HepG2 (cell line): ENCODE data around the gene MAP1LC3B. TPM values are rescaled to one million over a fixed set of nuclear protein-coding genes. Genes with fewer than 3 reads are reported as not detected.

ENCODE experiments used
- ATAC-seq: fragments of 200-7000 bp; cut with Tn5 transposase; 3 replicates; pipeline ENCODE4 v1.9.1; 2020; ENCODE audit warnings: mild to moderate bottlenecking, moderate library complexity
- BruUV-seq: library from RNA; stranded (reverse); fragments of 400-500 nt; replicated peaks from 2 replicates; lab custom pipeline; 2021; lab: Mats Ljungman, UMichigan
- CTCF ChIA-PET: fragments of 300-600 bp; formaldehyde crosslinking; extraction: SDS; loops from one replicate; lab custom pipeline; 2021; ENCODE audit warnings: low total read pairs, inconsistent platforms, low intra/inter-chr PET ratio; lab: Yijun Ruan, JAX
- POLR2A ChIA-PET: fragments of 350-600 bp; sonication (Branson Sonifier 250); formaldehyde crosslinking; loops from one replicate; lab custom pipeline; 2020; ENCODE audit warnings: antibody characterized with exemption, inconsistent platforms; lab: Yijun Ruan, JAX
- DNase-seq: peaks from one replicate; pipeline ENCODE4 v3.0.0-alpha.2; 2015; ENCODE audit warnings: low spot score
- FAIRE-seq: peaks from 3 replicates; lab custom pipeline; 2011; peaks lifted over from hg19 to GRCh38; lab: Jason Lieb, UNC
- H2AFZ ChIP-seq: one replicate; pipeline ENCODE4 v1.6.1; 2011; ENCODE audit warnings: low read length, inconsistent platforms
- H3K27ac ChIP-seq: fragments of 300-600 bp; 3 replicates; pipeline ENCODE4 v1.8.0; 2011; ENCODE audit warnings: mixed run types, mild to moderate bottlenecking, mixed read lengths, low read length, inconsistent platforms; ENCODE audit not compliant: insufficient read depth; ENCODE audit errors: extremely low read length
- H3K27me3 ChIP-seq, 2 experiments: fragments of 200-600 bp in 1 of 2; 2 replicates in 1 of 2; 3 replicates in 1 of 2; pipeline versions ENCODE4 v1.6.0 to v1.8.0; 2011; ENCODE audit warnings: low read length in 2 of 2, mild to moderate bottlenecking in 2 of 2, moderate library complexity in 2 of 2, inconsistent platforms in 1 of 2; ENCODE audit not compliant: insufficient read depth in 2 of 2, control insufficient read depth in 1 of 2
- H3K36me3 ChIP-seq, 2 experiments: fragments of 200-600 bp in 1 of 2; replicated peaks in 1 of 2; 2 replicates in 1 of 2; 3 replicates in 1 of 2; pipeline versions ENCODE4 v1.5.1 to v1.8.0; 2011; ENCODE audit warnings: low read length in 2 of 2, inconsistent platforms in 1 of 2; ENCODE audit not compliant: insufficient read depth in 2 of 2, control insufficient read depth in 1 of 2
- H3K4me1 ChIP-seq: 2 replicates; pipeline ENCODE4 v1.5.1; 2012; ENCODE audit warnings: low read length, inconsistent platforms; ENCODE audit not compliant: insufficient read depth
- H3K4me2 ChIP-seq: 2 replicates; pipeline ENCODE4 v1.6.0; 2011; ENCODE audit warnings: low read depth, low read length, inconsistent platforms
- H3K4me3 ChIP-seq, 3 experiments: fragments of 200-600 bp in 1 of 3; sonication (generic), shearing (Covaris generic) in 1 of 3; replicated peaks in 1 of 3; 2 replicates each; pipeline ENCODE4 v1.5.1; 2011 to 2016; ENCODE audit warnings: low read length in 3 of 3, inconsistent platforms in 2 of 3, low read depth in 2 of 3, mild to moderate bottlenecking in 2 of 3, control low read depth in 1 of 3, mixed read lengths in 1 of 3; ENCODE audit not compliant: insufficient read depth in 1 of 3
- H3K79me2 ChIP-seq: one replicate; pipeline ENCODE4 v1.6.1; 2011; ENCODE audit warnings: low read length, inconsistent platforms; ENCODE audit not compliant: insufficient read depth
- H3K9ac ChIP-seq: 2 replicates; pipeline ENCODE4 v1.6.0; 2011; ENCODE audit warnings: mild to moderate bottlenecking, low read depth, low read length, inconsistent platforms; ENCODE audit not compliant: insufficient read depth
- H3K9me3 ChIP-seq: 2 replicates; pipeline ENCODE4 v1.5.1; 2012; ENCODE audit warnings: mild to moderate bottlenecking, low read length
- H4K20me1 ChIP-seq: 2 replicates; pipeline ENCODE4 v1.6.0; 2011; ENCODE audit warnings: inconsistent platforms, mild to moderate bottlenecking, low read length, moderate library complexity; ENCODE audit not compliant: insufficient read depth
- BCL6 ChIP-seq: IDR thresholded peaks from 2 replicates; pipeline ENCODE4 v1.6.1; 2016; ENCODE audit warnings: missing genetic modification reagents, missing compliant biosample characterization
- BHLHE40 ChIP-seq: IDR thresholded peaks from 2 replicates; pipeline ENCODE4 v1.6.1; 2011; ENCODE audit warnings: low read length, improper control_type of control experiment
- CC2D1A ChIP-seq: sonication (generic); formaldehyde crosslinking; IDR thresholded peaks from 2 replicates; pipeline ENCODE4 v1.8.1; 2023; ENCODE audit warnings: mild to moderate bottlenecking, missing genetic modification reagents
- FIP1L1 ChIP-seq: fragments of 200-400 bp; formaldehyde crosslinking; IDR thresholded peaks from 2 replicates; pipeline ENCODE4 v1.6.1; 2018; ENCODE audit warnings: low read depth, mild to moderate bottlenecking, low read length, moderate library complexity, borderline replicate concordance; ENCODE audit not compliant: insufficient read depth
- RORA ChIP-seq: sonication (generic); formaldehyde crosslinking; IDR thresholded peaks from 2 replicates; pipeline ENCODE4 v1.5.0; 2020; ENCODE audit warnings: mild to moderate bottlenecking, missing genetic modification reagents, moderate library complexity
- SRF ChIP-seq: IDR thresholded peaks from 2 replicates; pipeline ENCODE4 v1.6.1; 2011; ENCODE audit warnings: mild to moderate bottlenecking, low read depth, low read length, moderate library complexity
- TRAFD1 ChIP-seq: sonication (generic); formaldehyde crosslinking; IDR thresholded peaks from 2 replicates; pipeline ENCODE4 v1.5.1; 2020; ENCODE audit warnings: missing genetic modification reagents, mild to moderate bottlenecking, borderline replicate concordance
- ZBTB21 ChIP-seq: sonication (generic); formaldehyde crosslinking; IDR thresholded peaks from 2 replicates; pipeline ENCODE4 v1.4.0; 2020; ENCODE audit warnings: missing genetic modification reagents
- ZFP62 ChIP-seq: sonication (generic); formaldehyde crosslinking; IDR thresholded peaks from 2 replicates; pipeline ENCODE4 v1.4.0; 2020; ENCODE audit warnings: missing genetic modification reagents
- ZMAT5 ChIP-seq: sonication (generic); formaldehyde crosslinking; IDR thresholded peaks from 2 replicates; pipeline ENCODE4 v1.5.0; 2020; ENCODE audit warnings: mild to moderate bottlenecking, low read depth, missing genetic modification reagents, borderline replicate concordance
- ZNF143 ChIP-seq: sonication (generic); formaldehyde crosslinking; IDR thresholded peaks from 2 replicates; pipeline ENCODE4 v1.4.0; 2020; ENCODE audit warnings: missing genetic modification reagents
- ZNF232 ChIP-seq: sonication (generic); formaldehyde crosslinking; IDR thresholded peaks from 2 replicates; pipeline ENCODE4 v1.4.0; 2020; ENCODE audit warnings: missing genetic modification reagents, borderline replicate concordance
- ZNF430 ChIP-seq: sonication (generic); formaldehyde crosslinking; IDR thresholded peaks from 2 replicates; pipeline ENCODE4 v1.9.0; 2021; ENCODE audit warnings: mild to moderate bottlenecking, missing genetic modification reagents
- ZNF746 ChIP-seq: sonication (generic); formaldehyde crosslinking; IDR thresholded peaks from 2 replicates; pipeline ENCODE4 v1.8.0; 2022; ENCODE audit warnings: mild to moderate bottlenecking, missing genetic modification reagents
- ZNF766 ChIP-seq: sonication (generic); formaldehyde crosslinking; IDR thresholded peaks from 2 replicates; pipeline ENCODE4 v1.5.0; 2020; ENCODE audit warnings: missing genetic modification reagents, borderline replicate concordance
- WGBS: methylation state at CpG from one replicate; pipeline ENCODE4 v1.1.6; 2017; ENCODE audit warnings: low lambda C conversion rate; 5-methylcytosine and 5-hydroxymethylcytosine counted together
- in situ Hi-C: cut with HindIII; loops from 2 replicates; pipeline ENCODE4 v1.10.0; 2017; ENCODE audit warnings: low pct_unique_long_range_greater_than_20kb; ENCODE audit not compliant: extremely low pct_ligation_motif_present
- intact Hi-C: fragments of 100-400 bp; cut with micrococcal nuclease; formaldehyde crosslinking; loops from one replicate; pipeline ENCODE4 v1.10.0; 2022; ENCODE audit not compliant: unreplicated experiment
- polyA plus RNA-seq, 8 experiments: library from polyadenylated mRNA; depleted of rRNA in 3 of 8; stranded (reverse) in 7 of 8; unstranded in 1 of 8; fragments of >200 nt; fragmentation: Illumina TruSeq in 4 of 8; extraction: Trizol in 4 of 8; gene quantifications; 2 replicates each; pipeline versions ENCODE4 v1.2.1 to v1.2.3, GENCODE V29; 2011 to 2016; ENCODE audit warnings: low read depth in 4 of 8, missing spikeins in 1 of 8, mixed read lengths in 1 of 8; ENCODE audit not compliant: insufficient read depth in 1 of 8
- total RNA-seq, 5 experiments: library from RNA; depleted of rRNA; stranded (reverse); fragments of >200 nt; fragmentation: Illumina TruSeq; extraction: Trizol; gene quantifications; 2 replicates each; pipeline ENCODE4 v1.2.3, GENCODE V29; 2016; ENCODE audit warnings: low read depth in 1 of 5
- TF ChIP-seq, protein P1 (sequence below): sonication (generic); formaldehyde crosslinking; IDR thresholded peaks from 2 replicates; pipeline ENCODE4 v1.5.1; 2020; ENCODE audit warnings: mild to moderate bottlenecking, missing genetic modification reagents, moderate library complexity
- TF ChIP-seq, protein P2 (sequence below): sonication (generic); formaldehyde crosslinking; conservative IDR thresholded peaks from 2 replicates; pipeline ENCODE4 v1.8.0; 2022; ENCODE audit warnings: mild to moderate bottlenecking, moderate library complexity, missing genetic modification reagents

The MAP1LC3B gene
- total and polyA plus RNA-seq, 2 of the 13 experiments (the other 11 are each of a cell fraction or from before 2014, with no cell fraction given), result 15.7 to 37.4 TPM

DNA sequence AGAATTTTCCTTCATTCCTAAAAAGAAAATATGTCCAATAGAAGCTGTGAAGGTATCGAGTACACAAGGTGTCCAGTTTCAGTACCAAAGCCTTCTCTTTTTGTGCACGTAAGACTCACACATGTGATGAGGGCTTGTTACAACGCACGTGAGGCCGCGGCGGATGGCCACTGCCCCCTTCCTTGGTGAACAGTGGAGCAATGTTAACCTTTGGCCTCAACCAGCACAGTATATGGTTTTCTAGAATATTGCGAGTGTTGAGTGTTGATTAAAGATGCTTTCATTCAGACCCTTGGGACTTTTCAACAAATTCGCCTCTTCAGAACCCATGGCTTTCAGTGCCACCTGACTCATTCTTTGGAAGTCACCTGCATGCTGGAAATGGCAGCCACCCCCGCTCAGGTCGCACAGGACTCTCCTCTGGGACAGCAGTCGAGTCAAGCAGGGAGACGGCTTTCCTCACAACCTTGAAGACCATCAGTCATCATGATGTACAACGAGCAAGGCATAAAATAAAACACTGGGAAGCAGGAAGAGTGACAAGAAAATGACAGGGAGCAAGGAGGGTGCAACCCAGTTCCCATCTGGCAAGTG, 14.5 kb downstream of the MAP1LC3B start:
- Histone ChIP-seq H3K79me2 (no peaks in the 10 kb centered on the region), H3K4me2 (no peak overlapping the region), H3K27me3 (no peaks in the 10 kb centered on the region), H3K4me1 (no peaks in the 10 kb centered on the region), H3K9me3 (no peaks in the 10 kb centered on the region), H4K20me1 (peaks cover 7% of the 10 kb centered on the region; the same call in 1 of the 2 replicates), H3K36me3 (peaks cover 18 to 69% of the 10 kb centered on the region in 2 experiments), H3K27ac (no peak overlapping the region), H3K9ac (no peak overlapping the region), H3K4me3 (no peak overlapping the region), H2AFZ (no peak overlapping the region)
- WGBS, result 98% methylated on average over 14 of the region's 14 CpGs
- ATAC-seq (peak; percentile 6; the same call in 1 of the 3 replicates), FAIRE-seq (no peak), DNase-seq (no peak)
- POLR2A ChIA-PET, result interaction anchor here (1.7 to 3.0 kb wide), 2 partner anchors 12 to 23 kb away, joined by 6 to 16 read pairs; partner anchors contain the start of gene FBXO31
- no TSS peak for BruUV-seq
- CTCF ChIA-PET, result no interaction called here
- intact Hi-C loops, result no loop called here
- in situ Hi-C loops, result no loop called here
- TF ChIP-seq ZFP62 (CRISPR knock-in tag), result no peak
- no peak for TF ChIP-seq ZNF766 (CRISPR knock-in tag)
- no peak for TF ChIP-seq TRAFD1 (CRISPR knock-in tag)
- no peak for TF ChIP-seq BHLHE40
- TF ChIP-seq ZNF143 (CRISPR knock-in tag), result no peak
- no peak for TF ChIP-seq ZBTB21 (CRISPR knock-in tag)
- TF ChIP-seq ZNF746, result no peak
- TF ChIP-seq, protein P1, sequence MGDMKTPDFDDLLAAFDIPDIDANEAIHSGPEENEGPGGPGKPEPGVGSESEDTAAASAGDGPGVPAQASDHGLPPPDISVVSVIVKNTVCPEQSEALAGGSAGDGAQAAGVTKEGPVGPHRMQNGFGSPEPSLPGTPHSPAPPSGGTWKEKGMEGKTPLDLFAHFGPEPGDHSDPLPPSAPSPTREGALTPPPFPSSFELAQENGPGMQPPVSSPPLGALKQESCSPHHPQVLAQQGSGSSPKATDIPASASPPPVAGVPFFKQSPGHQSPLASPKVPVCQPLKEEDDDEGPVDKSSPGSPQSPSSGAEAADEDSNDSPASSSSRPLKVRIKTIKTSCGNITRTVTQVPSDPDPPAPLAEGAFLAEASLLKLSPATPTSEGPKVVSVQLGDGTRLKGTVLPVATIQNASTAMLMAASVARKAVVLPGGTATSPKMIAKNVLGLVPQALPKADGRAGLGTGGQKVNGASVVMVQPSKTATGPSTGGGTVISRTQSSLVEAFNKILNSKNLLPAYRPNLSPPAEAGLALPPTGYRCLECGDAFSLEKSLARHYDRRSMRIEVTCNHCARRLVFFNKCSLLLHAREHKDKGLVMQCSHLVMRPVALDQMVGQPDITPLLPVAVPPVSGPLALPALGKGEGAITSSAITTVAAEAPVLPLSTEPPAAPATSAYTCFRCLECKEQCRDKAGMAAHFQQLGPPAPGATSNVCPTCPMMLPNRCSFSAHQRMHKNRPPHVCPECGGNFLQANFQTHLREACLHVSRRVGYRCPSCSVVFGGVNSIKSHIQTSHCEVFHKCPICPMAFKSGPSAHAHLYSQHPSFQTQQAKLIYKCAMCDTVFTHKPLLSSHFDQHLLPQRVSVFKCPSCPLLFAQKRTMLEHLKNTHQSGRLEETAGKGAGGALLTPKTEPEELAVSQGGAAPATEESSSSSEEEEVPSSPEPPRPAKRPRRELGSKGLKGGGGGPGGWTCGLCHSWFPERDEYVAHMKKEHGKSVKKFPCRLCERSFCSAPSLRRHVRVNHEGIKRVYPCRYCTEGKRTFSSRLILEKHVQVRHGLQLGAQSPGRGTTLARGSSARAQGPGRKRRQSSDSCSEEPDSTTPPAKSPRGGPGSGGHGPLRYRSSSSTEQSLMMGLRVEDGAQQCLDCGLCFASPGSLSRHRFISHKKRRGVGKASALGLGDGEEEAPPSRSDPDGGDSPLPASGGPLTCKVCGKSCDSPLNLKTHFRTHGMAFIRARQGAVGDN (CRISPR knock-in tag), result no peak
- no peak for TF ChIP-seq CC2D1A (CRISPR knock-in tag)
- TF ChIP-seq RORA (CRISPR knock-in tag), result no peak
- TF ChIP-seq BCL6, result no peak
- no peak for TF ChIP-seq SRF
- TF ChIP-seq, protein P2, sequence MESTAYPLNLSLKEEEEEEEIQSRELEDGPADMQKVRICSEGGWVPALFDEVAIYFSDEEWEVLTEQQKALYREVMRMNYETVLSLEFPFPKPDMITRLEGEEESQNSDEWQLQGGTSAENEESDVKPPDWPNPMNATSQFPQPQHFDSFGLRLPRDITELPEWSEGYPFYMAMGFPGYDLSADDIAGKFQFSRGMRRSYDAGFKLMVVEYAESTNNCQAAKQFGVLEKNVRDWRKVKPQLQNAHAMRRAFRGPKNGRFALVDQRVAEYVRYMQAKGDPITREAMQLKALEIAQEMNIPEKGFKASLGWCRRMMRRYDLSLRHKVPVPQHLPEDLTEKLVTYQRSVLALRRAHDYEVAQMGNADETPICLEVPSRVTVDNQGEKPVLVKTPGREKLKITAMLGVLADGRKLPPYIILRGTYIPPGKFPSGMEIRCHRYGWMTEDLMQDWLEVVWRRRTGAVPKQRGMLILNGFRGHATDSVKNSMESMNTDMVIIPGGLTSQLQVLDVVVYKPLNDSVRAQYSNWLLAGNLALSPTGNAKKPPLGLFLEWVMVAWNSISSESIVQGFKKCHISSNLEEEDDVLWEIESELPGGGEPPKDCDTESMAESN (CRISPR knock-in tag), result no peak
- no peak for TF ChIP-seq ZNF430
- no peak for TF ChIP-seq ZNF232 (CRISPR knock-in tag)
- TF ChIP-seq ZMAT5 (CRISPR knock-in tag), result no peak
- TF ChIP-seq FIP1L1, result no peak
